HEK293T (cell line): Measurements from ENCODE around the gene BAHCC1.

Experiments used
- CTCF ChIA-PET: fragments of 350-600 bp; formaldehyde crosslinking; extraction: SDS; loops from one replicate; lab custom pipeline; 2021; ENCODE audit warnings: antibody characterized with exemption, inconsistent platforms; lab: Yijun Ruan, JAX
- POLR2A ChIA-PET: fragments of 350-600 bp; formaldehyde crosslinking; extraction: SDS; loops from one replicate; lab custom pipeline; 2020; ENCODE audit warnings: antibody characterized with exemption, inconsistent platforms; lab: Yijun Ruan, JAX
- DNase-seq: peaks from one replicate; pipeline ENCODE4 v3.0.0; 2012; ENCODE audit warnings: mixed read lengths; ENCODE audit errors: extremely low spot score
- ARNT ChIP-seq: fragments of 450-650 bp; IDR thresholded peaks from 2 replicates; pipeline ENCODE4 v1.6.1; 2017; ENCODE audit warnings: mild to moderate bottlenecking
- BHLHE40 ChIP-seq: fragments of 450-650 bp; IDR thresholded peaks from 2 replicates; pipeline ENCODE4 v1.6.1; 2016; ENCODE audit warnings: mild to moderate bottlenecking, moderate library complexity, borderline replicate concordance
- CTBP1 ChIP-seq: fragments of 450-650 bp; IDR thresholded peaks from 2 replicates; pipeline ENCODE4 v1.6.1; 2016; ENCODE audit warnings: borderline replicate concordance
- ELF4 ChIP-seq: fragments of 450-650 bp; IDR thresholded peaks from 2 replicates; pipeline ENCODE4 v1.6.1; 2017; ENCODE audit warnings: antibody characterized with exemption
- FOXA1 ChIP-seq: fragments of 450-650 bp; IDR thresholded peaks from 2 replicates; pipeline ENCODE4 v1.6.1; 2016; ENCODE audit warnings: mild to moderate bottlenecking
- FOXK2 ChIP-seq: fragments of 450-650 bp; IDR thresholded peaks from 2 replicates; pipeline ENCODE4 v1.6.1; 2016; ENCODE audit warnings: mild to moderate bottlenecking
- FOXM1 ChIP-seq: fragments of 450-650 bp; IDR thresholded peaks from 2 replicates; pipeline ENCODE4 v1.6.1; 2017; ENCODE audit warnings: mild to moderate bottlenecking, borderline replicate concordance
- HDGF ChIP-seq: fragments of 450-650 bp; IDR thresholded peaks from 2 replicates; pipeline ENCODE4 v1.6.1; 2017; ENCODE audit warnings: antibody characterized with exemption, borderline replicate concordance
- L3MBTL2 ChIP-seq: fragments of 450-650 bp; conservative IDR thresholded peaks from 2 replicates; pipeline ENCODE4 v1.6.1; 2016; ENCODE audit warnings: mild to moderate bottlenecking
- LEF1 ChIP-seq: fragments of 450-650 bp; IDR thresholded peaks from 2 replicates; pipeline ENCODE4 v1.6.1; 2017; ENCODE audit warnings: mild to moderate bottlenecking, borderline replicate concordance
- NFRKB ChIP-seq: fragments of 450-650 bp; IDR thresholded peaks from 2 replicates; pipeline ENCODE4 v1.6.1; 2016; ENCODE audit warnings: mild to moderate bottlenecking, moderate library complexity
- PKNOX1 ChIP-seq: fragments of 450-650 bp; IDR thresholded peaks from 2 replicates; pipeline ENCODE4 v1.6.1; 2016
- SP1 ChIP-seq: fragments of 450-650 bp; IDR thresholded peaks from 2 replicates; pipeline ENCODE4 v1.6.1; 2017
- SUZ12 ChIP-seq: fragments of 450-650 bp; IDR thresholded peaks from 2 replicates; pipeline ENCODE4 v1.6.1; 2016; ENCODE audit warnings: mild to moderate bottlenecking
- TARDBP ChIP-seq: fragments of 450-650 bp; IDR thresholded peaks from 2 replicates; pipeline ENCODE4 v1.6.1; 2016
- ZNF384 ChIP-seq: fragments of 450-650 bp; IDR thresholded peaks from 2 replicates; pipeline ENCODE4 v1.6.1; 2016

Gene BAHCC1

GRCh38 chr17:81468111-81468769, 73.0 kb downstream of the BAHCC1 start:
- POLR2A ChIA-PET, result no interaction called here
- CTCF ChIA-PET, result no interaction called here
- no peak for TF ChIP-seq LEF1
- no peak for TF ChIP-seq SP1
- TF ChIP-seq ARNT, result no peak
- no peak for TF ChIP-seq L3MBTL2
- TF ChIP-seq CTBP1, result no peak
- no peak for TF ChIP-seq ELF4
- no peak for TF ChIP-seq SUZ12
- TF ChIP-seq FOXA1, result no peak
- no peak for TF ChIP-seq HDGF
- no peak for TF ChIP-seq PKNOX1
- TF ChIP-seq FOXM1, result no peak
- no peak for TF ChIP-seq FOXK2
- no peak for DNase-seq

- ChIA-PET CTCF (no interaction called here), POLR2A (no interaction called here)
- no peak for DNase-seq
- TF ChIP-seq PKNOX1, result no peak
These were observed 73.5 kb downstream of the BAHCC1 start for GRCh38 chr17:81468770-81469121.

- ChIA-PET POLR2A (no interaction called here), CTCF (no interaction called here)
- TF ChIP-seq ARNT (no peak), TARDBP (no peak), ELF4 (no peak), ZNF384 (no peak), NFRKB (no peak), FOXK2 (no peak), FOXM1 (no peak), BHLHE40 (no peak), SUZ12 (no peak), HDGF (no peak), CTBP1 (no peak), FOXA1 (no peak)
- DNase-seq, result no peak
These were observed 74.0 kb downstream of the BAHCC1 start for GRCh38 chr17:81469266-81469665.

DNA sequence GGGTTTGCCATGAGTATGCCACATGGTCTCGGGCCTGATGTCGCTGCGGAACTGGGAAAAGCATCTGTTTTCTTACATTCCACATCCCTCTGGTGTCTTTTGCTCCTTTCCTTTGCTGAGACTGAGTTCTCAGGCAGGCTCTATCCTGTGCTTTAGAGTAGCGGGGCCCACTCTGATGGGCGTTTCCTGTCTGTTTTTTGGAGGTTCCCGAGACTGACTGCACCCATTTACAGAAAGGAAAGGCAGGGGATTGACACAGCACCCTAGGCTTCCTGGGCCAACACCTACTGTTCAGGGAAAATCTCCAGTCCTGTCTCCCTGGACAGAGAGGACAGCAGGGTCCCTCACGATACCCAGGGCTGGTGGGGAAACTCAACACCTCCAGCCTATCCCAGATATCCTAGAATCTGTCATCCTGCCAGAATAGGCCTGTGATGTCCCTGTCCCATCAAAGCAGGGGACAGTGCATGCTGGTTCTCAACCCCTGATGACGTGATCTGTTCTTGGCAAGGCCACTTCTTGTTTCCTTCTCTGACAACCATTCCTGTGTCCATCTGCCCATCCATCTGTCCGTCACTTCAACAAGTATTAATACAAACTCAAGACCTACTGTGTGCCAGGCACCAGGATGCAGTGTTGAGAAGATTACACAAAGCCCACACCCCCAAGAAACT, 75.2 kb downstream of the BAHCC1 start:
- POLR2A ChIA-PET, result no interaction called here
- CTCF ChIA-PET, result no interaction called here
- DNase-seq, result no peak
- TF ChIP-seq TARDBP (no peak), ELF4 (no peak), FOXK2 (no peak), L3MBTL2 (no peak), FOXA1 (no peak), NFRKB (no peak), ARNT (no peak), PKNOX1 (no peak), SP1 (no peak), LEF1 (no peak), ZNF384 (no peak), CTBP1 (no peak), SUZ12 (no peak), BHLHE40 (no peak), FOXM1 (no peak)

DNA sequence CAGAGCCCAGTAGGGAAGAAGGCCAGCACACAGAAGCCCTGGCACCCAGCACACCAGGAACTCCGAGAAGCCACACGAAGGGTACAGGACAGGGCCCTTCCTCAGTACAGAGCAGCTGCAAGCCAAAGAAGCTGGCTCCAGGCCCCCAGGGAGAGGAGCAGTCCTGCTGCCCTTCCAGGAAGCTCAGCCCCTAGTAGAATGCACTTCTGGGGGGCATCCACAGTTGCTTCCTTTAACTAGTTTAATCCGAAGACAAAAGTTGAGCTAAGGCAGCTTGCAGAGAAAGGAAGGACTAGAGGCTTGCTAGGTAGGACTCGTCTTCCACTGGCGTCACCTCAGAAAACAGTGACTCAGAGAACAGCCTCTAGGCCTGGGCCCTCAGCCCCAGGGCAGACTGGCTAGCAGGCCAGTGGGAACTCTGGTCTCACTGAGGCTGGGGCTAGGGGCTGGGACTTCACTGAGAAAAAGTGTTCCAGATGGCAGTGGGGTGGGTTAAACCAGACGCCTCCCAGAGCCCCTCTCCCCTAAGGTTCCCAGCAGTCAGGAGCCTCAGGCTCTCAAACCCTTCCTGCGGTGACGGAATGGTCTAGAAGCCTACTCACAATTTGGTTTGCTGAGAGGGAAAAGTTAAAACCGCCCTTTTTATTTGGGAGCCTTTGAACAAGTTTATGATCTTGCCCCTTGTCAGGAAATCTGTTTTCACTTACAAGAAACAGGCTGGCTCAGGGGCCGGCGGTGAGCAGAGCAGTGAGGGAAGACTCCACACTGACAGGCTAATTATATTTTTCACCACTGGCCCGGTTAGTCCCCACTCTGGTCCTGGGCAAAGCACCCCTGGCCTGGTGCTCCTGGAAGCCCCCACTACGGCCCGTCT, 75.9 kb downstream of the BAHCC1 start:
- TF ChIP-seq FOXK2 (no peak), ELF4 (no peak), ARNT (no peak), BHLHE40 (no peak), TARDBP (no peak)
- DNase-seq, result no peak
- CTCF ChIA-PET, result no interaction called here
- POLR2A ChIA-PET, result interaction anchor here (0.6 to 2.2 kb wide), 3 partner anchors 10 to 152 kb away, joined by 3 to 10 read pairs (median 3); no protein-coding TSS in a partner anchor
